ENCODE data around the gene HLA-DPB1. TPM values are rescaled to one million over a fixed set of nuclear protein-coding genes. Genes with fewer than 3 reads are reported as not detected.

The HLA-DPB1 gene
- total and polyA plus RNA-seq, 9 of the 15 experiments (the other 6 are each of a cell fraction or from before 2014, with no cell fraction given): 0.07 to 1.2 (median 0.51) TPM

GRCh38 chr6:33028220-33028849, 47.5 kb upstream of the HLA-DPB1 start (continued):
- TF ChIP-seq KLF16 (IDR thresholded peaks at IDR 0.05) (peak; percentile 60; the same call in 1 of the 2 replicates), ZNF778 (CRISPR knock-in tag; IDR thresholded peaks at IDR 0.05) (no peak), SRSF1 (IDR thresholded peaks at IDR 0.05; ENCODE audit: low read depth, low read length) (no peak), SRSF7 (optimal IDR thresholded peaks at IDR 0.05; ENCODE audit: low read depth, low read length) (no peak), TEAD4 (IDR thresholded peaks at IDR 0.05; ENCODE audit: low read length) (peak; percentile 69; the same call in 1 of the 2 replicates), TEAD4 (CRISPR knock-in tag; IDR thresholded peaks at IDR 0.05; ENCODE audit: borderline replicate concordance) (no peak), GTF2A2 (tag; IDR thresholded peaks at IDR 0.05) (no peak), SOX6 (IDR thresholded peaks at IDR 0.05) (peak; percentile 36; the same call in 1 of the 2 replicates)

GRCh38 chr6:33029328-33030184, 46.2 kb upstream of the HLA-DPB1 start:
- POLR2A ChIA-PET: interaction anchor here (0.7 to 0.8 kb wide), 2 partner anchors 11 to 197 kb away, joined by 3 read pairs; no protein-coding TSS in a partner anchor
- Histone ChIP-seq H3K9me1 (ENCODE audit: control insufficient read depth, insufficient read depth, low read length) (no peaks in the 10 kb centered on the region), H3K9ac (ENCODE audit: insufficient read depth in 1 of 2, low read depth in 2 of 2, low read length in 2 of 2) (no peak overlapping the region), H3K4me1 (replicated peaks in 1 of 2; ENCODE audit: control insufficient read depth in 2 of 2, insufficient read depth in 2 of 2, low read length in 2 of 2) (no peaks in the 10 kb centered on the region), H3K79me2 (ENCODE audit: control insufficient read depth, insufficient read depth, low read length) (no peaks in the 10 kb centered on the region), H2AFZ (ENCODE audit: low read depth, low read length) (no peak overlapping the region), H3K4me2 (ENCODE audit: insufficient read depth, low read length) (no peak overlapping the region), H4K20me1 (replicated peaks; ENCODE audit: control insufficient read depth, insufficient read depth, low read length) (no peaks in the 10 kb centered on the region), H3K36me3 (ENCODE audit: control insufficient read depth, insufficient read depth, low read length) (no peaks in the 10 kb centered on the region), H3K27ac (ENCODE audit: extremely low read depth, low read depth, low read length) (no peak overlapping the region), H3K27me3 (ENCODE audit: control insufficient read depth in 2 of 2, insufficient read depth in 2 of 2, low read length in 2 of 2) (no peaks in the 10 kb centered on the region; a peak in 1 of 5 replicates), H3K4me3 (no peak overlapping the region), H3K9me3 (replicated peaks; ENCODE audit: control insufficient read depth, insufficient read depth, low read depth, low read length) (no peaks in the 10 kb centered on the region)
- WGBS (ENCODE audit: insufficient coverage, low coverage, missing lambda C conversion rate): 1% methylated on average over 6 of the region's 6 CpGs
- DNase-seq (ENCODE audit: extremely low read depth in 1 of 4, low spot score in 3 of 4): no peak
- ATAC-seq: no peak
- no TSS peak for BruUV-seq (replicated peaks)
- in situ Hi-C loops (cut with MboI) (no loop called here), intact Hi-C loops (cut with micrococcal nuclease) (no loop called here)
- no peak for FAIRE-seq
- CTCF ChIA-PET (ENCODE audit: low intra/inter-chr PET ratio): no interaction called here
- TF ChIP-seq SMARCB1 (IDR thresholded peaks at IDR 0.05; ENCODE audit: insufficient read length, low read depth) (no peak), PHTF2 (CRISPR knock-in tag; IDR thresholded peaks at IDR 0.05) (no peak), ZC3H11A (IDR thresholded peaks at IDR 0.05; ENCODE audit: low read depth, low read length) (no peak), ATF1 (CRISPR knock-in tag; IDR thresholded peaks at IDR 0.05) (no peak), ATF1 (tag; IDR thresholded peaks at IDR 0.05) (0 out of 2 replicates have a peak, but pooled peaks have one; percentile 26), YY1 (IDR thresholded peaks at IDR 0.05; ENCODE audit: borderline replicate concordance in 1 of 3, control insufficient read depth in 1 of 3, extremely low read depth in 1 of 3, insufficient read depth in 3 of 3, insufficient read length in 1 of 3, insufficient replicate concordance in 2 of 3, low read depth in 1 of 3, low read length in 2 of 3) (peak in 1 of 3 experiments; percentile 7), NCOA6 (IDR thresholded peaks at IDR 0.05) (no peak), FOXM1 (IDR thresholded peaks at IDR 0.05; ENCODE audit: low read depth) (no peak), FOXM1 (CRISPR knock-in tag; IDR thresholded peaks at IDR 0.05; ENCODE audit: low read depth) (no peak), EGR1 (conservative IDR thresholded peaks at IDR 0.05) (no peak), MAFG (tag; conservative IDR thresholded peaks at IDR 0.05) (no peak), HEY1 (CRISPR knock-in tag; IDR thresholded peaks at IDR 0.05; ENCODE audit: borderline replicate concordance) (no peak), HMG20B (CRISPR knock-in tag; IDR thresholded peaks at IDR 0.05) (no peak), RBM17 (IDR thresholded peaks at IDR 0.05; ENCODE audit: borderline replicate concordance, low read depth, low read length) (no peak), HMGN3 (IDR thresholded peaks at IDR 0.05; ENCODE audit: borderline replicate concordance, extremely low read depth, insufficient read length, low read depth, low read length) (no peak)

Data from K562 (cell line).